A549 (cell line): ENCODE data around the gene MYDGF. TPM values are rescaled to one million over a fixed set of nuclear protein-coding genes. Genes with fewer than 3 reads are reported as not detected.
A peak's percentile ranks its signal among the peaks of the same experiment; 100 is the strongest.

Experiments
- ATAC-seq, 2 experiments: fragments of 200-7000 bp in 1 of 2; fragments of >200 bp in 1 of 2; cut with Nextera tagmentation in 1 of 2; cut with Tn5 transposase in 1 of 2; 3 replicates each; pipeline versions ENCODE4 v1.8.0 to v1.9.1; 2018 to 2020; ENCODE audit warnings: mild to moderate bottlenecking in 1 of 2, moderate library complexity in 1 of 2
- CTCF ChIA-PET: fragments of 300-600 bp; sonication (Branson Sonifier 250); formaldehyde crosslinking; extraction: SDS; loops from one replicate; lab custom pipeline; 2021; ENCODE audit warnings: antibody characterized with exemption, inconsistent platforms; lab: Yijun Ruan, JAX
- POLR2A ChIA-PET: fragments of 350-600 bp; formaldehyde crosslinking; extraction: SDS; loops from one replicate; lab custom pipeline; 2021; ENCODE audit warnings: antibody characterized with exemption, inconsistent platforms; lab: Yijun Ruan, JAX
- DNase-seq, 2 experiments: peaks; one replicate each; pipeline versions ENCODE4 v3.0.0 to v3.0.0-alpha.2; 2011 to 2016; ENCODE audit warnings: low read depth in 1 of 2, low spot score in 1 of 2
- FAIRE-seq: peaks from 2 replicates; lab custom pipeline; 2011; peaks lifted over from hg19 to GRCh38; lab: Jason Lieb, UNC
- H3K27ac ChIP-seq, 2 experiments: fragments of >200 bp; sonication (Bioruptor Twin); formaldehyde crosslinking; 3 replicates each; pipeline ENCODE4 v1.5.1; 2016 to 2017
- H3K4me1 ChIP-seq: fragments of >200 bp; sonication (Bioruptor Twin); formaldehyde crosslinking; 3 replicates; pipeline ENCODE4 v1.6.1; 2016
- H3K4me2 ChIP-seq: fragments of >200 bp; sonication (Bioruptor Twin); formaldehyde crosslinking; 3 replicates; pipeline ENCODE4 v1.6.1; 2016
- H3K4me3 ChIP-seq: fragments of >200 bp; sonication (Bioruptor Twin); formaldehyde crosslinking; 3 replicates; pipeline ENCODE4 v1.5.1; 2016
- H3K9me3 ChIP-seq: fragments of >200 bp; sonication (Bioruptor Twin); formaldehyde crosslinking; 3 replicates; pipeline ENCODE4 v1.6.1; 2016
- ATOH8 ChIP-seq: fragments of 250-450 bp; sonication (Bioruptor Pico); IDR thresholded peaks from 2 replicates; pipeline ENCODE4 v1.5.0; 2020; ENCODE audit warnings: low read depth, mild to moderate bottlenecking, moderate library complexity
- CBX8 ChIP-seq: fragments of 200-600 bp; sonication (generic); IDR thresholded peaks from 2 replicates; pipeline ENCODE4 v1.6.1; 2016
- CEBPB ChIP-seq, 2 experiments: fragments of >200 bp in 1 of 2; sonication (Bioruptor Twin) in 1 of 2; formaldehyde crosslinking in 1 of 2; IDR thresholded peaks; 2 replicates each; pipeline ENCODE4 v1.6.1; 2012 to 2016
- CHD4 ChIP-seq: fragments of 200-600 bp; sonication (generic); IDR thresholded peaks from 2 replicates; pipeline ENCODE4 v1.6.1; 2016; ENCODE audit warnings: antibody characterized with exemption, mild to moderate bottlenecking, borderline replicate concordance
- EHF ChIP-seq: fragments of 250-450 bp; sonication (Bioruptor Pico); IDR thresholded peaks from 2 replicates; pipeline ENCODE4 v1.5.0; 2020; ENCODE audit warnings: mild to moderate bottlenecking
- EP300 ChIP-seq, 2 experiments: fragments of >200 bp; sonication (Bioruptor Twin); formaldehyde crosslinking; IDR thresholded peaks; 2 replicates in 1 of 2; 3 replicates in 1 of 2; pipeline ENCODE4 v1.6.1; 2016 to 2017
- ESRRA ChIP-seq: fragments of 150-350 bp; IDR thresholded peaks from 2 replicates; pipeline ENCODE4 v1.6.1; 2014; ENCODE audit warnings: mild to moderate bottlenecking, low read length, borderline replicate concordance
- FOSB ChIP-seq: fragments of 250-450 bp; sonication (Bioruptor Pico); IDR thresholded peaks from 2 replicates; pipeline ENCODE4 v1.5.0; 2020; ENCODE audit warnings: mild to moderate bottlenecking, moderate library complexity
- FOSL2 ChIP-seq, 2 experiments: fragments of 450-650 bp in 1 of 2; fragments of >200 bp in 1 of 2; sonication (Bioruptor Twin) in 1 of 2; formaldehyde crosslinking; IDR thresholded peaks; 2 replicates each; pipeline versions ENCODE4 v1.5.0 to v1.6.1; 2016 to 2020; ENCODE audit warnings: mild to moderate bottlenecking in 1 of 2, moderate library complexity in 1 of 2
- GATA3 ChIP-seq: IDR thresholded peaks from 2 replicates; pipeline ENCODE4 v1.6.1; 2012; ENCODE audit warnings: borderline replicate concordance
- HDAC2 ChIP-seq: fragments of 200-600 bp; sonication (generic); IDR thresholded peaks from 2 replicates; pipeline ENCODE4 v1.6.1; 2016
- HOXB13 ChIP-seq: fragments of 250-450 bp; sonication (Bioruptor Pico); IDR thresholded peaks from 2 replicates; pipeline ENCODE4 v1.5.0; 2020; ENCODE audit warnings: low read depth, mild to moderate bottlenecking, moderate library complexity
- JUNB ChIP-seq: fragments of >200 bp; sonication (Bioruptor Twin); formaldehyde crosslinking; IDR thresholded peaks from 2 replicates; pipeline ENCODE4 v1.6.1; 2016
- MYC ChIP-seq: IDR thresholded peaks from 2 replicates; pipeline ENCODE4 v1.6.1; 2012; ENCODE audit warnings: mild to moderate bottlenecking, inconsistent platforms, low read length, improper control_type of control experiment, borderline replicate concordance
- NR3C1 ChIP-seq: fragments of >200 bp; sonication (Bioruptor Twin); formaldehyde crosslinking; IDR thresholded peaks from 3 replicates; pipeline ENCODE4 v1.6.1; 2017
- POLR2A ChIP-seq: IDR thresholded peaks from 2 replicates; pipeline ENCODE4 v1.6.1; 2012; ENCODE audit warnings: mild to moderate bottlenecking, low read length
- RCOR1 ChIP-seq: fragments of 150-350 bp; IDR thresholded peaks from 2 replicates; pipeline ENCODE4 v1.6.1; 2014; ENCODE audit warnings: antibody characterized with exemption, low read length, low read depth
- RFX5 ChIP-seq: fragments of 450-650 bp; IDR thresholded peaks from 2 replicates; pipeline ENCODE4 v1.7.1; 2014; ENCODE audit warnings: antibody characterized with exemption, mild to moderate bottlenecking, moderate library complexity
- SMC3 ChIP-seq: fragments of >200 bp; sonication (Bioruptor Twin); formaldehyde crosslinking; IDR thresholded peaks from 3 replicates; pipeline ENCODE4 v1.6.1; 2018; ENCODE audit warnings: inconsistent platforms
- SREBF2 ChIP-seq: fragments of 450-650 bp; IDR thresholded peaks from 2 replicates; pipeline ENCODE4 v1.6.1; 2014; ENCODE audit warnings: mild to moderate bottlenecking, moderate library complexity
- TFCP2L1 ChIP-seq: fragments of 250-450 bp; sonication (Bioruptor Pico); IDR thresholded peaks from 2 replicates; pipeline ENCODE4 v1.5.0; 2021; ENCODE audit warnings: mild to moderate bottlenecking
- ZFP36 ChIP-seq: fragments of 450-650 bp; IDR thresholded peaks from 2 replicates; pipeline ENCODE4 v1.6.1; 2014; ENCODE audit warnings: borderline replicate concordance; ENCODE audit not compliant: partially characterized antibody
- WGBS: methylation state at CpG from one replicate; pipeline ENCODE4 v1.1.6; 2017; ENCODE audit errors: missing lambda C conversion rate; 5-methylcytosine and 5-hydroxymethylcytosine counted together
- polyA plus RNA-seq, 4 experiments: library from polyadenylated mRNA; depleted of rRNA in 3 of 4; stranded (reverse); fragments of >200 nt; fragmentation: RNase III in 1 of 4; extraction: RNeasy Plus Mini Kit Qiagen cat#74134 plus additional on column Dnase treatment in 1 of 4; gene quantifications; 2 replicates in 3 of 4; 3 replicates in 1 of 4; pipeline ENCODE4 v1.2.3, GENCODE V29; 2011 to 2017
- TF ChIP-seq, protein P1 (sequence below): fragments of >200 bp; sonication (Bioruptor Twin); formaldehyde crosslinking; IDR thresholded peaks from 3 replicates; pipeline ENCODE4 v1.6.1; 2016
- TF ChIP-seq, protein P2 (sequence below): IDR thresholded peaks from 2 replicates; pipeline ENCODE4 v1.6.1; 2012

MYDGF gene
- polyA plus RNA-seq, 2 of the 4 experiments (the other 2 are of a cell fraction): 62.1 to 107 TPM

DNA sequence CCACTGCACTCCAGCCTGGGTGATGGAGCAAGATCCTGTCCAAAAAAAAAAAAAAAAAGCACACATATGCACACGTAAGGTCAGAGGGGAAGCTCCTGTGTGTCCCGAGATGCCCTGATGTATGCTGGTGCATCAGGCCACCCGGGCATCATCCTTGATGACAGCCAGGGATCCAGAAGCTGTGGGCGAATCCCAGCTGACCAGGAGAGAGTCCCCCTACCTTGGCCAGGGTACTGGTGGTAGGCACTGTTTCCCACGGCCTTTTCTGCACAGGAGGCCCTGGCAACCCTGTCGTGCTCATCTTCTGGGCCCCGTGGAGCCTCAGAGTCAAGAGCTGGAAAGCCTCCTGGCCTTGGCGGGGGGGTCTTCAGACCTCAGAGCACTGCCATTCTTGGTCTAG is 14.0 kb downstream of the MYDGF start:
- TF ChIP-seq ESRRA: no peak
- no peak for TF ChIP-seq FOSL2 (IDR thresholded peaks at IDR 0.05)
- no peak for TF ChIP-seq FOSL2 (CRISPR knock-in tag; IDR thresholded peaks at IDR 0.05)
- no peak for TF ChIP-seq HDAC2
- no peak for TF ChIP-seq RFX5
- no peak for TF ChIP-seq CHD4
- no peak for TF ChIP-seq EHF (CRISPR knock-in tag)
- TF ChIP-seq SREBF2: no peak
- TF ChIP-seq CEBPB (IDR thresholded peaks at IDR 0.05): no peak
- TF ChIP-seq EP300 (IDR thresholded peaks at IDR 0.05): no peak
- TF ChIP-seq CBX8: no peak
- no peak for TF ChIP-seq SMC3
- no peak for TF ChIP-seq GATA3
- TF ChIP-seq MYC: no peak
- TF ChIP-seq, all 56 proteins: peak for 0
- Histone ChIP-seq H3K4me2 (no peak overlapping the region), H3K27ac (no peak overlapping the region), H3K9me3 (no peaks in the 10 kb centered on the region), H3K4me1 (peaks cover 4% of the 10 kb centered on the region; the same call in 1 of the 3 replicates), H3K4me3 (no peak overlapping the region)
- FAIRE-seq (no peak), ATAC-seq (no peak), DNase-seq (no peak)
- 79% methylated on average over 4 of the region's 8 CpGs for WGBS
- CTCF ChIA-PET: interaction anchor here (0.9 to 3.2 kb wide), 3 partner anchors 20 to 128 kb away, joined by 3 to 17 read pairs (median 3); no protein-coding TSS in a partner anchor
- POLR2A ChIA-PET: no interaction called here

- CTCF ChIA-PET: interaction anchor here (0.6 to 3.2 kb wide), 2 partner anchors 10 to 18 kb away, joined by 3 to 17 read pairs; no protein-coding TSS in a partner anchor
- H3K9me3 ChIP-seq: no peaks in the 10 kb centered on the region
- peaks cover 4% of the 10 kb centered on the region; the same call in 1 of the 3 replicates for H3K4me1 ChIP-seq
- no peak for FAIRE-seq
- no peak overlapping the region for H3K4me3 ChIP-seq
- no peak; a peak in 1 of 6 replicates for ATAC-seq
- no peak overlapping the region for H3K27ac ChIP-seq
- POLR2A ChIA-PET: no interaction called here
- DNase-seq: no peak
- TF ChIP-seq HOXB13 (CRISPR knock-in tag): no peak
- TF ChIP-seq ZFP36: peak; percentile 60
- no peak for TF ChIP-seq EHF (CRISPR knock-in tag)
- no peak for TF ChIP-seq POLR2A
- 90% methylated on average over 24 of the region's 27 CpGs for WGBS
- H3K4me2 ChIP-seq: no peak overlapping the region
Measured at GRCh38 chr19:4654437-4655361, 15.4 kb downstream of the MYDGF start.

DNA sequence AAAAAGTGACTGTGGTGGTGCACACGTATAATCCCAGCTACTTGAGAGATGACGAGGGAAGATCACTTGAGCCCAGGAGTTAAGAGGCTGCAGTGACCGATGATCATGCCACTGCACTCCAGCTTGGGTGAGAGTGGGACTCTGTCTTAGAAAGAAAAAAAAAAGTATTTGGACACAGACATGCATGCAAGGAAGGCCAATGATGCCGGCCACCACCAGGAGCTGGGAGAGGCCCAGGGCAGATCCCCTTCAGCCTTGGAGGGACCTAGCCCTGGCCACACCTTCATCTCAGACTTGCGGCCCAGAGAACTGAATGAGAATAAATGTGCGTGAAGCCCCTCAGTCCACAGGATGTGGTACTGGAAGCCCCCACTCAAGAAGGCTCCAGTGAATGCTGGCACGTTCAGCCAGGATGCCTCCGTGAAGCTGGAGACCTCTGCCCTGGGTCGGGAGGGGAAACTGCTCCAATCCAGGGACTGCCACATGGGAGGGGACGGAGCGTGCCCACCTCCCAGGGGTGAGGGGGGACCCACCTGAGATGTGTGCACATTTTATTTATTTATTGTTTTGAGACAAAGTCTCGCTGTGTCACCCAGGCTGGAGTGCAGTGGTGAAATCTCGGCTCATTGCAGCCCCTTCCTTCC is 16.2 kb downstream of the MYDGF start:
- no peak overlapping the region for H3K4me3 ChIP-seq
- TF ChIP-seq JUNB: no peak
- no peak for TF ChIP-seq NR3C1
- TF ChIP-seq, protein P1, sequence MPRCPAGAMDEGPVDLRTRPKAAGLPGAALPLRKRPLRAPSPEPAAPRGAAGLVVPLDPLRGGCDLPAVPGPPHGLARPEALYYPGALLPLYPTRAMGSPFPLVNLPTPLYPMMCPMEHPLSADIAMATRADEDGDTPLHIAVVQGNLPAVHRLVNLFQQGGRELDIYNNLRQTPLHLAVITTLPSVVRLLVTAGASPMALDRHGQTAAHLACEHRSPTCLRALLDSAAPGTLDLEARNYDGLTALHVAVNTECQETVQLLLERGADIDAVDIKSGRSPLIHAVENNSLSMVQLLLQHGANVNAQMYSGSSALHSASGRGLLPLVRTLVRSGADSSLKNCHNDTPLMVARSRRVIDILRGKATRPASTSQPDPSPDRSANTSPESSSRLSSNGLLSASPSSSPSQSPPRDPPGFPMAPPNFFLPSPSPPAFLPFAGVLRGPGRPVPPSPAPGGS: no peak
- no peak for TF ChIP-seq FOSB (CRISPR knock-in tag)
- TF ChIP-seq, protein P2, sequence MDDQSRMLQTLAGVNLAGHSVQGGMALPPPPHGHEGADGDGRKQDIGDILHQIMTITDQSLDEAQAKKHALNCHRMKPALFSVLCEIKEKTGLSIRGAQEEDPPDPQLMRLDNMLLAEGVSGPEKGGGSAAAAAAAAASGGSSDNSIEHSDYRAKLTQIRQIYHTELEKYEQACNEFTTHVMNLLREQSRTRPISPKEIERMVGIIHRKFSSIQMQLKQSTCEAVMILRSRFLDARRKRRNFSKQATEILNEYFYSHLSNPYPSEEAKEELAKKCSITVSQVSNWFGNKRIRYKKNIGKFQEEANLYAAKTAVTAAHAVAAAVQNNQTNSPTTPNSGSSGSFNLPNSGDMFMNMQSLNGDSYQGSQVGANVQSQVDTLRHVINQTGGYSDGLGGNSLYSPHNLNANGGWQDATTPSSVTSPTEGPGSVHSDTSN: no peak
- TF ChIP-seq SMC3: no peak
- no peak for TF ChIP-seq CBX8
- no peak for TF ChIP-seq POLR2A
- TF ChIP-seq FOSL2 (IDR thresholded peaks at IDR 0.05): no peak
- no peak for TF ChIP-seq FOSL2 (CRISPR knock-in tag; IDR thresholded peaks at IDR 0.05)
- no peak for TF ChIP-seq CHD4
- TF ChIP-seq TFCP2L1 (CRISPR knock-in tag): no peak
- no peak for TF ChIP-seq ATOH8
- no peak for TF ChIP-seq RCOR1
- no peak for FAIRE-seq
- peaks cover 4% of the 10 kb centered on the region; the same call in 1 of the 3 replicates for H3K4me1 ChIP-seq
- CTCF ChIA-PET: interaction anchor here (0.6 to 3.2 kb wide), 2 partner anchors 9 to 17 kb away, joined by 3 to 17 read pairs; no protein-coding TSS in a partner anchor
- POLR2A ChIA-PET: no interaction called here
- no peak for DNase-seq
- no peak overlapping the region for H3K27ac ChIP-seq
- H3K9me3 ChIP-seq: no peaks in the 10 kb centered on the region
- peak; percentile 52; a peak in 4 of 6 replicates for ATAC-seq
- 86% methylated on average over 13 of the region's 13 CpGs for WGBS
- no peak overlapping the region for H3K4me2 ChIP-seq
